ENCODE measurements around the gene PRSS56. TPM values are rescaled to one million over a fixed set of nuclear protein-coding genes. Genes with fewer than 3 reads are reported as not detected.

The PRSS56 gene
- total and polyA plus RNA-seq, 2 of the 8 experiments (the other 6 are each of a cell fraction or from before 2014, with no cell fraction given): 0.03 TPM; not detected in 1

DNA sequence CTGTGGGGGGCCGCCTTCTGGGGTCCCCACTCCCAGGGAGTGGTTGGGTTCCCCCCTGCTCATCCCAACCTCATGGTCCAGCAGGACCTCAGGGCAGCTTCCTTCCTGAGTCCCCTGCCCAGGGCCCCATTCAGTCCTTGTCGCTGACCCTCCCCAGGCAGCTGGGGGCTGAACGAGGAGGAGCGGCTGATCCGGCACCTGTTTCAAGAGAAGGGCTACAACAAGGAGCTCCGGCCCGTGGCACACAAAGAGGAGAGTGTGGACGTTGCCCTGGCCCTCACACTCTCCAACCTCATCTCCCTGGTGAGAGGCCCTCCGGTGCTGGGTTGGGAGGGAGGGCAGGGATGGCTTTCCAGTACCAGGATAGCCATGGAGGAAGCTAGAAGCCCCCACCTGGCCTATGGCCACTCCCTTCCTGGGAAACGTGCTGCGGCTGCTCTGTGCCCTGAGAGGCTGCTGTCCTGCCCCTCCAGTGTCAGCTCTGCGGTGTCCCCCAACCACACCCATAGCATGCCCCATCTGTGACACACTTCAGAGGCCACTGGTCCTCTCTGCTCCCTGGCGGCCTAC lies 6.3 kb downstream of the PRSS56 start (continued):
- TF ChIP-seq, protein P1, sequence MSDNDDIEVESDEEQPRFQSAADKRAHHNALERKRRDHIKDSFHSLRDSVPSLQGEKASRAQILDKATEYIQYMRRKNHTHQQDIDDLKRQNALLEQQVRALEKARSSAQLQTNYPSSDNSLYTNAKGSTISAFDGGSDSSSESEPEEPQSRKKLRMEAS (IDR thresholded peaks at IDR 0.05): no peak
- TF ChIP-seq, protein P2, sequence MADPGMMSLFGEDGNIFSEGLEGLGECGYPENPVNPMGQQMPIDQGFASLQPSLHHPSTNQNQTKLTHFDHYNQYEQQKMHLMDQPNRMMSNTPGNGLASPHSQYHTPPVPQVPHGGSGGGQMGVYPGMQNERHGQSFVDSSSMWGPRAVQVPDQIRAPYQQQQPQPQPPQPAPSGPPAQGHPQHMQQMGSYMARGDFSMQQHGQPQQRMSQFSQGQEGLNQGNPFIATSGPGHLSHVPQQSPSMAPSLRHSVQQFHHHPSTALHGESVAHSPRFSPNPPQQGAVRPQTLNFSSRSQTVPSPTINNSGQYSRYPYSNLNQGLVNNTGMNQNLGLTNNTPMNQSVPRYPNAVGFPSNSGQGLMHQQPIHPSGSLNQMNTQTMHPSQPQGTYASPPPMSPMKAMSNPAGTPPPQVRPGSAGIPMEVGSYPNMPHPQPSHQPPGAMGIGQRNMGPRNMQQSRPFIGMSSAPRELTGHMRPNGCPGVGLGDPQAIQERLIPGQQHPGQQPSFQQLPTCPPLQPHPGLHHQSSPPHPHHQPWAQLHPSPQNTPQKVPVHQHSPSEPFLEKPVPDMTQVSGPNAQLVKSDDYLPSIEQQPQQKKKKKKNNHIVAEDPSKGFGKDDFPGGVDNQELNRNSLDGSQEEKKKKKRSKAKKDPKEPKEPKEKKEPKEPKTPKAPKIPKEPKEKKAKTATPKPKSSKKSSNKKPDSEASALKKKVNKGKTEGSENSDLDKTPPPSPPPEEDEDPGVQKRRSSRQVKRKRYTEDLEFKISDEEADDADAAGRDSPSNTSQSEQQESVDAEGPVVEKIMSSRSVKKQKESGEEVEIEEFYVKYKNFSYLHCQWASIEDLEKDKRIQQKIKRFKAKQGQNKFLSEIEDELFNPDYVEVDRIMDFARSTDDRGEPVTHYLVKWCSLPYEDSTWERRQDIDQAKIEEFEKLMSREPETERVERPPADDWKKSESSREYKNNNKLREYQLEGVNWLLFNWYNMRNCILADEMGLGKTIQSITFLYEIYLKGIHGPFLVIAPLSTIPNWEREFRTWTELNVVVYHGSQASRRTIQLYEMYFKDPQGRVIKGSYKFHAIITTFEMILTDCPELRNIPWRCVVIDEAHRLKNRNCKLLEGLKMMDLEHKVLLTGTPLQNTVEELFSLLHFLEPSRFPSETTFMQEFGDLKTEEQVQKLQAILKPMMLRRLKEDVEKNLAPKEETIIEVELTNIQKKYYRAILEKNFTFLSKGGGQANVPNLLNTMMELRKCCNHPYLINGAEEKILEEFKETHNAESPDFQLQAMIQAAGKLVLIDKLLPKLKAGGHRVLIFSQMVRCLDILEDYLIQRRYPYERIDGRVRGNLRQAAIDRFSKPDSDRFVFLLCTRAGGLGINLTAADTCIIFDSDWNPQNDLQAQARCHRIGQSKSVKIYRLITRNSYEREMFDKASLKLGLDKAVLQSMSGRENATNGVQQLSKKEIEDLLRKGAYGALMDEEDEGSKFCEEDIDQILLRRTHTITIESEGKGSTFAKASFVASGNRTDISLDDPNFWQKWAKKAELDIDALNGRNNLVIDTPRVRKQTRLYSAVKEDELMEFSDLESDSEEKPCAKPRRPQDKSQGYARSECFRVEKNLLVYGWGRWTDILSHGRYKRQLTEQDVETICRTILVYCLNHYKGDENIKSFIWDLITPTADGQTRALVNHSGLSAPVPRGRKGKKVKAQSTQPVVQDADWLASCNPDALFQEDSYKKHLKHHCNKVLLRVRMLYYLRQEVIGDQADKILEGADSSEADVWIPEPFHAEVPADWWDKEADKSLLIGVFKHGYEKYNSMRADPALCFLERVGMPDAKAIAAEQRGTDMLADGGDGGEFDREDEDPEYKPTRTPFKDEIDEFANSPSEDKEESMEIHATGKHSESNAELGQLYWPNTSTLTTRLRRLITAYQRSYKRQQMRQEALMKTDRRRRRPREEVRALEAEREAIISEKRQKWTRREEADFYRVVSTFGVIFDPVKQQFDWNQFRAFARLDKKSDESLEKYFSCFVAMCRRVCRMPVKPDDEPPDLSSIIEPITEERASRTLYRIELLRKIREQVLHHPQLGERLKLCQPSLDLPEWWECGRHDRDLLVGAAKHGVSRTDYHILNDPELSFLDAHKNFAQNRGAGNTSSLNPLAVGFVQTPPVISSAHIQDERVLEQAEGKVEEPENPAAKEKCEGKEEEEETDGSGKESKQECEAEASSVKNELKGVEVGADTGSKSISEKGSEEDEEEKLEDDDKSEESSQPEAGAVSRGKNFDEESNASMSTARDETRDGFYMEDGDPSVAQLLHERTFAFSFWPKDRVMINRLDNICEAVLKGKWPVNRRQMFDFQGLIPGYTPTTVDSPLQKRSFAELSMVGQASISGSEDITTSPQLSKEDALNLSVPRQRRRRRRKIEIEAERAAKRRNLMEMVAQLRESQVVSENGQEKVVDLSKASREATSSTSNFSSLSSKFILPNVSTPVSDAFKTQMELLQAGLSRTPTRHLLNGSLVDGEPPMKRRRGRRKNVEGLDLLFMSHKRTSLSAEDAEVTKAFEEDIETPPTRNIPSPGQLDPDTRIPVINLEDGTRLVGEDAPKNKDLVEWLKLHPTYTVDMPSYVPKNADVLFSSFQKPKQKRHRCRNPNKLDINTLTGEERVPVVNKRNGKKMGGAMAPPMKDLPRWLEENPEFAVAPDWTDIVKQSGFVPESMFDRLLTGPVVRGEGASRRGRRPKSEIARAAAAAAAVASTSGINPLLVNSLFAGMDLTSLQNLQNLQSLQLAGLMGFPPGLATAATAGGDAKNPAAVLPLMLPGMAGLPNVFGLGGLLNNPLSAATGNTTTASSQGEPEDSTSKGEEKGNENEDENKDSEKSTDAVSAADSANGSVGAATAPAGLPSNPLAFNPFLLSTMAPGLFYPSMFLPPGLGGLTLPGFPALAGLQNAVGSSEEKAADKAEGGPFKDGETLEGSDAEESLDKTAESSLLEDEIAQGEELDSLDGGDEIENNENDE (IDR thresholded peaks at IDR 0.05; ENCODE audit: insufficient replicate concordance, low read length): no peak
- TF ChIP-seq, protein P3, sequence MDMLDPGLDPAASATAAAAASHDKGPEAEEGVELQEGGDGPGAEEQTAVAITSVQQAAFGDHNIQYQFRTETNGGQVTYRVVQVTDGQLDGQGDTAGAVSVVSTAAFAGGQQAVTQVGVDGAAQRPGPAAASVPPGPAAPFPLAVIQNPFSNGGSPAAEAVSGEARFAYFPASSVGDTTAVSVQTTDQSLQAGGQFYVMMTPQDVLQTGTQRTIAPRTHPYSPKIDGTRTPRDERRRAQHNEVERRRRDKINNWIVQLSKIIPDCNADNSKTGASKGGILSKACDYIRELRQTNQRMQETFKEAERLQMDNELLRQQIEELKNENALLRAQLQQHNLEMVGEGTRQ (IDR thresholded peaks at IDR 0.05; ENCODE audit: low read length): no peak
- TF ChIP-seq SAP30 (IDR thresholded peaks at IDR 0.05; ENCODE audit: insufficient read depth, insufficient replicate concordance, low read length): no peak
- no peak for TF ChIP-seq EZH2 (IDR thresholded peaks at IDR 0.05; ENCODE audit: low read depth, low read length, severe bottlenecking)

All from H1 (cell line).